ENCODE results near the gene CYTH3. TPM values are rescaled to one million over a fixed set of nuclear protein-coding genes. Genes with fewer than 3 reads are reported as not detected.

Gene CYTH3
- total and polyA plus RNA-seq, 5 donors = 23.5 to 40.2 (median 29.1) TPM

GRCh38 chr7:6210621-6211372 is 61.6 kb downstream of the CYTH3 start:
- Histone ChIP-seq H3K27me3 (ENCODE audit: control insufficient read depth, insufficient read depth) (no peaks in the 10 kb centered on the region), H3K4me3 (ENCODE audit: low read length) (no peak overlapping the region), H3K27ac (ENCODE audit: low read length) (no peak overlapping the region), H3K4me1 (ENCODE audit: control insufficient read depth, insufficient read depth, low read length) (peaks cover 14% of the 10 kb centered on the region), H3K9me3 (ENCODE audit: control insufficient read depth, low read length) (no peaks in the 10 kb centered on the region)
- ATAC-seq (peak in 1 of 2 donors; percentile 25), DNase-seq (no peak)
- intact Hi-C loops (cut with DNase I) = no loop called here
- WGBS = 86% methylated on average over 7 of the region's 7 CpGs

- no peak overlapping the region for H3K4me3 ChIP-seq (ENCODE audit: low read length)
- no peaks in the 10 kb centered on the region for H3K27me3 ChIP-seq (ENCODE audit: control insufficient read depth, insufficient read depth)
- ATAC-seq = peak in 1 of 2 donors; percentile 50
- H3K4me1 ChIP-seq (ENCODE audit: control insufficient read depth, insufficient read depth, low read length) = peaks cover 15% of the 10 kb centered on the region
- H3K27ac ChIP-seq (ENCODE audit: low read length) = no peak overlapping the region
- WGBS = 33% methylated on average over 6 of the region's 6 CpGs
- intact Hi-C loops (cut with DNase I) = no loop called here
- H3K9me3 ChIP-seq (ENCODE audit: control insufficient read depth, low read length) = no peaks in the 10 kb centered on the region
- DNase-seq = no peak
These were observed 63.1 kb downstream of the CYTH3 start for GRCh38 chr7:6209340-6209739.

- ATAC-seq = no peak
These were observed 63.7 kb downstream of the CYTH3 start for GRCh38 chr7:6208573-6209328.

GRCh38 chr7:6205971-6206660 is 66.3 kb downstream of the CYTH3 start:
- intact Hi-C loops (cut with DNase I) = no loop called here
- WGBS = 71% methylated on average over 3 of the region's 3 CpGs
- no peak overlapping the region for H3K4me3 ChIP-seq (ENCODE audit: low read length)
- DNase-seq (no peak), ATAC-seq (no peak)
- no peak overlapping the region for H3K27ac ChIP-seq (ENCODE audit: low read length)
- H3K4me1 ChIP-seq (ENCODE audit: control insufficient read depth, insufficient read depth, low read length) = peaks cover 19% of the 10 kb centered on the region
- no peaks in the 10 kb centered on the region for H3K9me3 ChIP-seq (ENCODE audit: control insufficient read depth, low read length)
- H3K27me3 ChIP-seq (ENCODE audit: control insufficient read depth, insufficient read depth) = no peaks in the 10 kb centered on the region

More at GRCh38 chr7:6208573-6209328, 63.7 kb downstream of the CYTH3 start:
- H3K9me3 ChIP-seq (ENCODE audit: control insufficient read depth, low read length) = no peaks in the 10 kb centered on the region
- peaks cover 17% of the 10 kb centered on the region for H3K4me1 ChIP-seq (ENCODE audit: control insufficient read depth, insufficient read depth, low read length)
- 81% methylated on average over 5 of the region's 5 CpGs for WGBS
- H3K4me3 ChIP-seq (ENCODE audit: low read length) = no peak overlapping the region
- no peak overlapping the region for H3K27ac ChIP-seq (ENCODE audit: low read length)
- no peak for DNase-seq
- intact Hi-C loops (cut with DNase I) = no loop called here
- no peaks in the 10 kb centered on the region for H3K27me3 ChIP-seq (ENCODE audit: control insufficient read depth, insufficient read depth)

- peaks cover 13% of the 10 kb centered on the region for H3K4me1 ChIP-seq (ENCODE audit: control insufficient read depth, insufficient read depth, low read length)
- DNase-seq = no peak
- ATAC-seq = no peak
- H3K4me3 ChIP-seq (ENCODE audit: low read length) = no peak overlapping the region
- intact Hi-C loops (cut with DNase I) = no loop called here
- no peaks in the 10 kb centered on the region for H3K27me3 ChIP-seq (ENCODE audit: control insufficient read depth, insufficient read depth)
- no peaks in the 10 kb centered on the region for H3K9me3 ChIP-seq (ENCODE audit: control insufficient read depth, low read length)
- 90% methylated on average over 5 of the region's 5 CpGs for WGBS
- H3K27ac ChIP-seq (ENCODE audit: low read length) = no peak overlapping the region
These were observed 69.0 kb downstream of the CYTH3 start for GRCh38 chr7:6203381-6203780.

GRCh38 chr7:6202117-6202516 is 70.3 kb downstream of the CYTH3 start:
- Histone ChIP-seq H3K4me1 (ENCODE audit: control insufficient read depth, insufficient read depth, low read length) (peaks cover 11% of the 10 kb centered on the region), H3K27me3 (ENCODE audit: control insufficient read depth, insufficient read depth) (no peaks in the 10 kb centered on the region), H3K4me3 (ENCODE audit: low read length) (no peak overlapping the region), H3K27ac (ENCODE audit: low read length) (no peak overlapping the region), H3K9me3 (ENCODE audit: control insufficient read depth, low read length) (no peaks in the 10 kb centered on the region)
- intact Hi-C loops (cut with DNase I) = no loop called here
- ATAC-seq = peak in 1 of 2 donors; percentile 52
- peak; percentile 49 to 67 (median 50) for DNase-seq
- WGBS = 75% methylated on average over 10 of the region's 10 CpGs

- Histone ChIP-seq H3K4me3 (ENCODE audit: low read length) (no peak overlapping the region), H3K9me3 (ENCODE audit: control insufficient read depth, low read length) (no peaks in the 10 kb centered on the region), H3K27me3 (ENCODE audit: control insufficient read depth, insufficient read depth) (no peaks in the 10 kb centered on the region), H3K4me1 (ENCODE audit: control insufficient read depth, insufficient read depth, low read length) (peaks cover 11% of the 10 kb centered on the region), H3K27ac (ENCODE audit: low read length) (no peak overlapping the region)
- DNase-seq = no peak
- WGBS = 83% methylated on average over 11 of the region's 11 CpGs
- intact Hi-C loops (cut with DNase I) = no loop called here
- peak; percentile 33 to 48 for ATAC-seq
These were observed 71.5 kb downstream of the CYTH3 start for GRCh38 chr7:6200971-6201370.

- Histone ChIP-seq H3K4me3 (ENCODE audit: low read length) (no peak overlapping the region), H3K4me1 (ENCODE audit: control insufficient read depth, insufficient read depth, low read length) (peaks cover 8% of the 10 kb centered on the region), H3K27ac (ENCODE audit: low read length) (no peak overlapping the region), H3K27me3 (ENCODE audit: control insufficient read depth, insufficient read depth) (no peaks in the 10 kb centered on the region), H3K9me3 (ENCODE audit: control insufficient read depth, low read length) (no peaks in the 10 kb centered on the region)
- WGBS = 46% methylated on average over 4 of the region's 4 CpGs
- DNase-seq = no peak
- ATAC-seq = no peak
- intact Hi-C loops (cut with DNase I) = no loop called here
These were observed 73.5 kb downstream of the CYTH3 start for GRCh38 chr7:6198689-6199595.

GRCh38 chr7:6197801-6198551 is 74.4 kb downstream of the CYTH3 start:
- H3K27ac ChIP-seq (ENCODE audit: low read length) = no peak overlapping the region
- peak; percentile 39 to 45 for ATAC-seq

GRCh38 chr7:6193709-6194108 is 78.7 kb downstream of the CYTH3 start:
- 68% methylated on average over 8 of the region's 8 CpGs for WGBS
- intact Hi-C loops (cut with DNase I) = no loop called here
- H3K27me3 ChIP-seq (ENCODE audit: control insufficient read depth, insufficient read depth) = no peaks in the 10 kb centered on the region
- H3K4me3 ChIP-seq (ENCODE audit: low read length) = no peak overlapping the region
- peaks cover 5% of the 10 kb centered on the region for H3K4me1 ChIP-seq (ENCODE audit: control insufficient read depth, insufficient read depth, low read length)
- DNase-seq (no peak), ATAC-seq (peak in 1 of 2 donors; percentile 14)
- H3K27ac ChIP-seq (ENCODE audit: low read length) = no peak overlapping the region
- no peaks in the 10 kb centered on the region for H3K9me3 ChIP-seq (ENCODE audit: control insufficient read depth, low read length)

More at GRCh38 chr7:6197801-6198551, 74.4 kb downstream of the CYTH3 start:
- Histone ChIP-seq H3K4me3 (ENCODE audit: low read length) (no peak overlapping the region), H3K4me1 (ENCODE audit: control insufficient read depth, insufficient read depth, low read length) (peaks cover 13% of the 10 kb centered on the region), H3K9me3 (ENCODE audit: control insufficient read depth, low read length) (no peaks in the 10 kb centered on the region), H3K27me3 (ENCODE audit: control insufficient read depth, insufficient read depth) (no peaks in the 10 kb centered on the region)
- DNase-seq = no peak
- WGBS = 73% methylated on average over 8 of the region's 8 CpGs
- intact Hi-C loops (cut with DNase I) = no loop called here

Measured in right cardiac atrium (tissue), 5 donors.